Fibroblast of lung (primary cell): ENCODE data around the gene RABL2A.

ENCODE experiments used
- EZH2 ChIP-seq: IDR thresholded peaks from 2 replicates; pipeline ENCODE4 v1.5.1; 2012; ENCODE audit warnings: low read length, control low read depth, mild to moderate bottlenecking; ENCODE audit errors: missing control alignments
- TF ChIP-seq, protein P1 (sequence below), 2 donors: IDR thresholded peaks in 1 of 2; conservative IDR thresholded peaks in 1 of 2; 1 replicate in 1 of 2; 2 replicates in 1 of 2; pipeline ENCODE4 v1.5.1; 2011 to 2012; ENCODE audit warnings: low read length in 2 of 2, control low read depth in 1 of 2, inconsistent platforms in 1 of 2, low read depth in 1 of 2, mild to moderate bottlenecking in 1 of 2

DNA sequence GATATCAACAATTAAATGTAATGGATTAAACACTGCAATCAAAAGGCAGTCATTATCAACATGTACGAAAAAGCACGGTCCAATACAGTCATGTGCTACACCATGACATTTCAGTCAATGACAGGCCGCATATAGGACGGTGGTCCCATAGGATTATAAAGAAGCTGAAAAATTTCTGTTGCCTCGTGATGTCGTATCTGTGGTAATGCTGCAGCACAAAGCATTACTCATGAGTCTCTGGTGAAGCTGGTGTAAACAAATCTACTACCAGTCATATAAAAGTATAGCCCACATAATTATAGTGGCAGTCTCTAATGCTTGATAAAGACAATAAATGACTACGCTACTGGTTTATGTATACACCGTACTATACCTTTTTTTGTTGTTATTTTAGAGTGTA lies 58.4 kb downstream of the RABL2A start:
- TF ChIP-seq EZH2: no peak
- TF ChIP-seq, protein P1, sequence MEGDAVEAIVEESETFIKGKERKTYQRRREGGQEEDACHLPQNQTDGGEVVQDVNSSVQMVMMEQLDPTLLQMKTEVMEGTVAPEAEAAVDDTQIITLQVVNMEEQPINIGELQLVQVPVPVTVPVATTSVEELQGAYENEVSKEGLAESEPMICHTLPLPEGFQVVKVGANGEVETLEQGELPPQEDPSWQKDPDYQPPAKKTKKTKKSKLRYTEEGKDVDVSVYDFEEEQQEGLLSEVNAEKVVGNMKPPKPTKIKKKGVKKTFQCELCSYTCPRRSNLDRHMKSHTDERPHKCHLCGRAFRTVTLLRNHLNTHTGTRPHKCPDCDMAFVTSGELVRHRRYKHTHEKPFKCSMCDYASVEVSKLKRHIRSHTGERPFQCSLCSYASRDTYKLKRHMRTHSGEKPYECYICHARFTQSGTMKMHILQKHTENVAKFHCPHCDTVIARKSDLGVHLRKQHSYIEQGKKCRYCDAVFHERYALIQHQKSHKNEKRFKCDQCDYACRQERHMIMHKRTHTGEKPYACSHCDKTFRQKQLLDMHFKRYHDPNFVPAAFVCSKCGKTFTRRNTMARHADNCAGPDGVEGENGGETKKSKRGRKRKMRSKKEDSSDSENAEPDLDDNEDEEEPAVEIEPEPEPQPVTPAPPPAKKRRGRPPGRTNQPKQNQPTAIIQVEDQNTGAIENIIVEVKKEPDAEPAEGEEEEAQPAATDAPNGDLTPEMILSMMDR (conservative IDR thresholded peaks at IDR 0.05 in 1 of 2, IDR thresholded peaks at IDR 0.05 in 1 of 2; ENCODE audit: low read depth in 1 of 2, low read length in 2 of 2): no peak
